HL-60/S4 treated with retinoic acid at 250 ng/mL for 4 days and 3 days (cell line): ENCODE measurements around the gene CHCHD6.

Experiments
- in situ Hi-C: fragments of 300-500 bp; cut with MboI; formaldehyde crosslinking; loops from 2 replicates; pipeline ENCODE4 v1.7.0; 2022; ENCODE audit warnings: low sequenced_read_pairs

CHCHD6 gene

DNA sequence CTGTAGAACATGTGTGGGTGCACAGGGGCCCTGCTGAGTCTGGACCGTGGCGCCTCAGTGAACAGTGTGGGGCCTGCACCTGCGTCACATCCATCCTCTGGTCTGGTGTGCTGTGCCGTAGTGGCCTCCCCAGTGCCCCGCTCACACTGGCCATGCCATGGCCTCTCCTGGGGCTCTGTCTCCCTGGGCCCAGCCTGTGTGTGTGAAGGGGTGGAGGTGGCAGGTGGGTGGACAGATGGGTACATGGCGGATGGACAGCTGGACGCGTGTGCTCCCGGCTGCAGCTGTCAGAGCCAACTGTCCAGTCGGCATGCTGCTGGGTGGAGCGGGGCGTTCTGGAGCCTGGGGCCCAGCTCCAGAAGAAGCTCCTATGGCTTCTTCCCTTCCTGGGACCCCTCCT lies 296.7 kb downstream of the CHCHD6 start:
- in situ Hi-C loops: no loop called here

DNA sequence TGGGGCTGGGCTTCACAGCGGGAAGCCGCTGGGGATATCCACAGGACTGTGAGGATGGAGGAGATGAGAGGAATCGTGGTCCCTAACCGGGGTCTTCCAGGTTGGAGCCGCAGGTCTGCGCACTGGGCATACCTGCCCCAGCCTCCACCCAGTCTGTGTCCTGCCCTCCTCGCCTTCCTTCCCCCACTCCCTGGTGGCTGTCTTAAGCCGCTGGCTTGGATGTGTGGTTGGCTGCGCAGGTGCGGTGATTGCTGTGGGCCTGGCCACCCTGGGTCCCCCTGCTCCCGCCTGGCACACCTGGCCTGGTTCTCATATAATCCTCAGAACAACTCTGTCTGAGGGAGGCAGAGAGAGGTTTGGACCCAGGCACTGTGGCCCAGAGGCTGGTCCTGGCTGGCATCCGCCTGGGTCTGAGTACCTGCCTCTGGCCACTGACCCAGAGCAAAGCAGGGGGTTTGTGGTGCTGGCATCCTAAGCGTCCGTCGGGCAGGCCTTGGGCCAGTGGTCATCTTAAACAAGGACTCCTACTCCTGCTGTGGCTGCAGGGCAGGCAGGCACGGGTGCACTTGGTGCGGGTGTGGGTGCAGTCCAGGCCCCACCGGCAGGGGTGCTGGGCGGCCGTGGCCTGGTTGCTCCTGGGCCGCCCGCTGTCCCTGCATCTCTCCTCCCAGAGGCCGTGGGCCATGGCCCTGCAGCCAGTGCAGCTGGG lies 297.6 kb downstream of the CHCHD6 start:
- in situ Hi-C loops: no loop called here

DNA sequence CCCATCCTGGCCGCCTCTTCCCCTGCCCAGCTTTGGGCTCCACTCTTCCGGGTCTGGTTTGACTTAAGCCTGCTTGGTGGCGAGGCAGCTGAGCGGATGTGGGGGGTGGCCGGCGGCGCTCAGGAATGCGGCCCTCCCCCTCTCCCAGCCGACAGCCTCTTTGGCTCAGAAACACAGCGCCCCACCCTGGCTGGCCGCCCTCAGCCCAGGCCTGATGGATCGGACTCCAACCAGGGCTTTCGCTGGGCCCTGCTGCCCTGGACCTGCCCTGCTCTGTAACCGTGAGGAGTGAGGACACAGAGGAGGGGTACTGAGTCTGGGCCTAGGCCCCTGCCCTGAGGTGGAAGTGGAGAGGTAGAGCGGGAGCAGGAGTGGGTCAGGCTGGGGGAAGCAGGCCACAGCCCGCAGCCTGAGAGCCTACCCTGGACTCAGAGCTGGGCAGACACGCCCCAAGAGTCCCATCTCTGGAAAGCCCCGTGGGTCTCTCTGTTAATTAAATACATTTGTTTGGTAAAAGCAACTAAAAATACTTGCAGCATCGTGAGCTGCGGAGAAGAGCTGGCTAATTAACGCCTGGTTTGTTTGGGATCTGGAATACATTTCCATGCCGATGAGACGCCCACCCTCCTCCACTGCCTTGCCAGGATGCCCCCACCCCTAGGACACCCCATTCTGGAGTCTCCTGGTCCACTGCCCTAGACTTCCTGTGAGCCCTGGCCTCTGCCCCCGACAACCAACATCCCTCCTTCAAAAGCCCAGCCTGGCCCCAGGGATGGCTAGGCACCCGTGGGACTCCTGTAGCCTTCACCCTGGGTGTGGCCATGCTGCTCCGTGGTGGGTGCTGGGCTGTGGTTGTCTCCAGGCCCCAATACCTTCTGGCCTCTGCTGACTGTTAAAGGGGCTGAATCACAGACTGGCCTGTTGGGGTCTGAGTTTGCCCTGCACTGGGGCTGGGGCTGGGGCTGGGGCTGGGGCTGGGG lies 298.4 kb downstream of the CHCHD6 start:
- in situ Hi-C loops: no loop called here

DNA sequence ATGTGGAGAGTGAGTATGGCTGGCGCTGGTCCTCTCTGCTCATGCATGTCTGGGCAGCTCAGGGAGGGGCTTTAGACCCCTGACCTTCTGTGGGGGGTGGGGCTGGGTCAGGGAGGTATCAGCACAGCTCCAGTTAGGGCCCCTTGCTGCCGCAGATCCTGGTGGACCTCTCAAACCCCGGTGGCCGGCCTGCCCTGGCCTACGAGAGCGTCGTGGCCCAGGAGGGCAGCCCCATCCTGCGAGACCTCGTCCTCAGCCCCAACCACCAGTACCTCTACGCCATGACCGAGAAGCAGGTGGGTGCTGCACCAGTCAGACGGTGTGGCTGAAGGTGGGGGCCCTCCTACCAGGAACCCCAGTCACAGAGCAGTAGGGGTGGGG lies 299.1 kb downstream of the CHCHD6 start:
- in situ Hi-C loops: no loop called here

DNA sequence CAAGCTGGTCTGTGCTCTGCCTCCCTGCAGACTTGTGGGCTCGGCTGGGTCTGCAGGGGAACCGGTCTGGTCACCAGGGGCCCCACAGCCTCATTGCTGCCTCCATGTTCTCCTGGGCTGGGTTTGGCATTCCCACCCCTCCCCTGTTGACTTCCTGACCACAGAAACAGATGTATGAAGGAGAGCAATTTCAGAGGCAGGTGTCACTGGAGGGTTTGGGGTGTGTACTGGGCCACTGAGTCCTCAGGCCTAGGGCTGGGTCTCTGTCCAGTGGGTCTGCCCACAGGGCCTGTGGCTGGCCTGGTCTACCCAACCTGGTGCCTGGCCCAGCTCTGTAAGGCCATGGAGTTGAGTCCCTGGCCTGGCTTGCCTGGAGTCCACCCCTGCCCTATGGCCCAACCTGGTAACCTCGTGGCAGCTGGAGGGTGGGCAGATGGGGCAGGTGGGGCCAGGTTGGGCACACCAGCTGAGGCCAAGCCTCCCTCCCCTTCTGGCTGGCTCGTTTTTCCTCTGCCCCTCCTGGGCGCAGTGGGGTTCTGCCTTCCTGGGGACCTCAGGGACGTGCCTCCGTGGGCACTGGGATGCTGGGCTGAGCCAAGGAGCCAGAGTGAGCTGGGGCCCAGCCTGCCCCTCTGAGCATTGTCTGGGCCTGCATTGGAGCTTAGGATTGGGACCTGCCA lies 299.7 kb downstream of the CHCHD6 start:
- in situ Hi-C loops: no loop called here

DNA sequence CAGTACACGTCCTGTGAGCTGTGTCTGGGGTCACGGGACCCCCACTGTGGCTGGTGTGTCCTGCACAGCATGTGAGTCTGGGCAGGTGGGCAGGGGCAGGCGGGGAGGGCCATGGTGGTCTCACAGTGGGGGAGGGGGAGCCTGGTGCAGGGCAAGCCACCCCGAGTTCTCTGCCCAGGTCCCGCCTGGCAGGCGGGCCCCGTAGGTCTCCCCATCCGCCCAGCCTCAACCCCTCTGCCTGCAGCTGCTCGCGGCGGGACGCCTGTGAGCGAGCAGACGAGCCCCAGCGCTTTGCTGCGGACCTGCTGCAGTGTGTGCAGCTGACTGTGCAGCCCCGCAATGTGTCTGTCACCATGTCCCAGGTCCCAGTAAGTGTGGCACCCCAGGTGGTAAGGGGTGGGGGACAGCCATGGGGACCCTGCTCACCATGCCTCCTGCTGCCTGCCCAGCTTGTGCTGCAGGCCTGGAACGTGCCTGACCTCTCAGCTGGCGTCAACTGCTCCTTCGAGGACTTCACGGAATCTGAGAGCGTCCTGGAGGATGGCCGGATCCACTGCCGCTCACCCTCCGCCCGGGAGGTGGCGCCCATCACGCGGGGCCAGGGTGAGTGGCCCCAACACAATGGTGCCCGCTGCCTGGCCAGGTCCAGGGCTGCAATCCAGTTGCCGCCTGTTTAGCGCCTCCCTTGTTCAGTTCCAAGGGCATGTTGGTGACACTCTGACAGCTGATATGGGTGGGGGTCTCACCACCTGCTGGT lies 300.8 kb downstream of the CHCHD6 start:
- in situ Hi-C loops: no loop called here

DNA sequence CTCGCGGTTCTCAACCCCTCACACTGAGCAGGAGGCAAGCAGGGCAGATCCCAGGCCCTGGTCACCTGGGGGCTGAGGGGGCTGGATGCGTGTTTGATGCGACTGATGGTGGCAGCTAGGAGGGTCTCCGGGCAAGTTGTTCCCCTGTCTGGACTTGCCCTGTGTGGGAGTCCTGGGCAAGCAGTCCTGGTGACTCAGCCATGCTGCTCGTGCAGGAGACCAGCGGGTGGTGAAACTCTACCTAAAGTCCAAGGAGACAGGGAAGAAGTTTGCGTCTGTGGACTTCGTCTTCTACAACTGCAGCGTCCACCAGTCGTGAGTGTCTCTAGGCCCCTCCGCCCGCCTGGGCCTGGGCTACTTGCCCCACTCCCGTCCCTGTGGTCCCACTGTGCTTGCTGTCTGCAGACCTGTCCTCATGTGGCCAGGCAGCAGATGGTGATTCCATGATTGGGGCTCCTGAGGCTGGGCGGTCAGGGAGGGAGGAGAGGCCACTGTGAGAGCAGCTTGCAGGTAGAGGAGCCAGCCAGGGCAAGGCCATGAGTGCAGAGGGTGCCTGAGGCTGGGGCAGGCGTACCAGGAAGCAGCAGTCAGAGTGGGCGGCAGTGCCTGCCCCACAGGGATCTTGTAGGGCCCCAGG lies 301.9 kb downstream of the CHCHD6 start:
- in situ Hi-C loops: no loop called here

DNA sequence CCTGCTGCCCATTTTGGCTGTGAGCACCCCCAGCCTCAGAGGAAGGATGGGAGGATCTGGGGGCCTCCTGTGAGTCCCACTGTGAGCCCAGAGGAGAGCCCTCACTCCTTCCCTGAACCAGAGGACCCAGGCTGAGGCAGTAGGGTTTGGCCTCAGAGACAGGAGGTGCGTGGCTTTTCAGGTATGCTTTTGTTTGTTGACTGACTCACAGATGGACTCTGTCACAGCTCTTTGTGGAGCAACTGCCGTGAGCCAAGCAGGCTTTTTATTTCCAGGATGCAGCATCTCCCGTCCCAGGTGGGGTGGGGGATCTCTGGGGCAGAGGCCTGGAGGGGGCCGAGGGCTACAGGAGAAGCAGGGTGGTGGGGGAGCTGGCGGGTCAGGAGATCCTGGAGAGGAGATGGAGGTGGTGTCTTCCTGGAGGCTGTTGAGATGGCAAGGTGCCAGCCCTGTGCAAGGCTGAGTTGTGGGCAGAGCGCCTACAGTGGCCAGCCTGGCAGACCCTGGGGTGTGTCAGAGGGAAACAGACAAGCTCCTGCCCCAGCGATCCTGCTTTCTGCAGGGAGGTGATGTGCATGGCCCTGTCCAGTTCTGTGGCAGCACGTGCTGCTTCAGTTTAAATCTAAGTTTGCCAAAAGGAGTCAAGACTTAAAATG lies 302.9 kb downstream of the CHCHD6 start:
- in situ Hi-C loops: no loop called here

DNA sequence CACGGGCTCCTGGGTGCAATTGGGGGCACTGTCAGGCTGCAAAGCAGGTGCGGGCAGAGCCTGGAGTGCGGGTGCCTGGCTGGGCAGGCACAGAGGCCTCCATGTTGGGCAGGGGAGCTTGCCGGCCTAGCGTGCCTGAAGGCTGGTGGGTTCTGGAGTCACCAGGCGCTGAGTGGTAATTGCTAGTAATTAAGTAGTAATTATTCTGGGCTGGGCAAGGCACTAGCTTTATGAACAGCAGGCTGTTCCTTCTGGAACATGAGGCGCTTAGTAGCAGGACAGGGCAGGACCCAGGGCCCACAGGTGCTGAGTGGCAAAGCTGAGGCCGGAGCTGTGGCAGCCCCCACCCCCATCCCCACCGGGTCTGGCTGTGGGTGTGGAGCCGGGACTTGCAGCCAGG lies 304.2 kb downstream of the CHCHD6 start:
- in situ Hi-C loops: no loop called here

DNA sequence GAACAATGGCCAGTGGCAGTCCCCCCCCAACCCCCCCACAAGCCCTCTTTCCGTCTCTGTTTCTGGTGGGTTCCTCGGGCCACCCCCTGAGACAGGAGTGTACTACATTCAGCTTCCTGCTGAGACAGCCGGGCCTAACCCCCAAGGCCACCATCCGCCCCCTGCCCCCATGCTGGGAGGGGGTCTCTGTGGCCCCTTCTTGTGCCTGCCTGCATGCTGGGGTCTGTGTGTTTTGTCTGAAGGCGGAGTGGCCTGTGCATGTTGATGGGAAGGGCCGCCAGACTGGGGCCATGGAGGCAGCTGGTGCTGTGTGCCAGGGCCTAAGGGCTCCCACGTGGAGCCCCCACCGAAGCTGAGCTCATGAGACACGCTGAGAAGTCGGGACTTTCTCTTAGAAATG lies 305.5 kb downstream of the CHCHD6 start:
- in situ Hi-C loops: no loop called here
